ENCODE data around the gene C10orf53. TPM values are rescaled to one million over a fixed set of nuclear protein-coding genes. Genes with fewer than 3 reads are reported as not detected.

C10orf53 gene, protein sequence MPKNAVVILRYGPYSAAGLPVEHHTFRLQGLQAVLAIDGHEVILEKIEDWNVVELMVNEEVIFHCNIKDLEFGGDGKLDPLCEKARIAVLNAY
- total RNA-seq (ENCODE audit: insufficient read depth, low replicate concordance): 1.2 TPM

DNA sequence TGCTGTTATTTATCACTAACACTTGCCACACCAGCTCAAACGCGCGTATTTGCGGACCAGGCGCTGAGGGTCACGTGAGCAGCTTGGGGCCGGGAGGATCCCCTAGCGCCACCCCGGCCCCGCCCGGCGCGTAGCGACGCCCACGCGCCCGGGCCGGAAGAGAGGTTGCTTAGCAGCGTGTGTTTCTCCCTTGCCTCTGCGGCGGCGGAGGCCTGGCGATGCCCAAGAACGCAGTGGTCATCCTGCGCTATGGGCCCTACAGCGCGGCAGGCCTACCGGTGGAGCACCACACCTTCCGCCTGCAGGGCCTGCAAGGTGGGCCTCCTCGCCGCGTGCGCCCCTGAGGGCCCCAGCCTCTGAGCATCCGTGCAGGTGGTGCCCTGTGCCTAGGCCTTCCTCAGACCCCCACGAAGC, at the start of gene C10orf53:
Gene C10orf53 (plus strand): TSS at position 172 of the 414 bp plus-strand sequence. CDS start 47 bp downstream, at position 219.
- DNase-seq (ENCODE audit: low spot score): peak; percentile 83

DNA sequence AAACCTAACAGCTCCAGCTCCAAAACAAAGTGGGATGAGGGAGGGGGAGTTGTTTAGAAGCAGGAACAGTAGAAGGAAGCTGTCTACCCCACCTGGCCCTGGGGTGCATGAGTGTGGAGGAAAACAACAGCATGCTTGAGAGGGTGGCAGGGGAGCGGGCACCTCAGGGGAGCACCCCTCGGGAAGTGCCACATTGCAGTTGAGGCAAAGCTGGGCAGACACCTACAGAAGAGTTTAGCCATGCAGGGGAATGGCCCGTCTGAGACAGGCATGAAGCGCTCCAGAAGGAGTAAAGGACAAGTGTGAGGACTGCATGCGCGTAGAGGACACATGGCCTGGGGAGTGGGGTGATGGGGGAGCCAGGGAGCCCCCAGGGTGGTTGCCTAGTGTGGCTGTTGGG, 47.5 kb upstream of the C10orf53 start:
- DNase-seq (ENCODE audit: low spot score): no peak

DNA sequence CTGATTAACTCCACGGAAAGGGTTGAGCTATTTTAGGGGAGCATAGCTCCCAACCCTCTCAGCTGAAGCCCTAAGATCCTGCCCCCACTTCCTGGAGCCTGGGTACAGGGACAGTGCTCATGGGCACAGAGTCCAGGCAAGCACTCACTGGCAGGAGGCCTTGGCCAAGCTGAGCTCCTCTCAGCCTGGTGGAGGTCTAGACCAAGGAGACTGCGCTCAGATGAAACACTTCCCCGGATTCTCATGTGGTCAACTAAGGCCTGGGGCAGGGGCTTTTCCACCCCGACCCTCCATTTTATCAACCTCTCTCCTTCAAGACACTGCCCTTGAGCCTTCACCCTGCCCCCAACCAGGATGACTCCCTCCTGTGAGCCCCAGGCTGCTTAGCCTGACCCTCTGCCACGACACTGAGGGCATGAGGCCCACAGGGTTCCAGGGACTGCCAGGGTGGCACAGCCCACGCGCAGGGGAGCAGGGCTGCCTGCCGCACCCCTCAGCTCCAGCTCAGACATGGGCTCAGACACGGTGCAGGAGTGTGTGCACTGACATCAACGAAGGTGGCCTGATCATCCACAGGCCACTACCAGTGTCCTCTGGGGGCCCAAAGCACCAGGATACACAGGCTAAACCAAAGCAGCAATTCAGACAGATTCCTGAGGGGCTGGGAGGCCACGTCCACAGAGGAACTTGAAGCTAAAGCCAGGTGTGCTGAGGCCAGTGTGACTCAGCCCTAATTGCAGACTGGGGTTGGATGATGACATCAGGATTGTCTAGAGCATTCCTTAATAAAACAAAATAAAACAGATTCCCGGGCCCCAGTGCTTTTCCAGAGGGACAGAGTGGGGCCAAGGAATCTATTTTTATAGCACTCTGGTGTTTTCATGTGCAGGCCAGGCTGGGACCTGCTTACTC, 46.8 kb upstream of the C10orf53 start:
- no peak for DNase-seq (ENCODE audit: low spot score)

DNA sequence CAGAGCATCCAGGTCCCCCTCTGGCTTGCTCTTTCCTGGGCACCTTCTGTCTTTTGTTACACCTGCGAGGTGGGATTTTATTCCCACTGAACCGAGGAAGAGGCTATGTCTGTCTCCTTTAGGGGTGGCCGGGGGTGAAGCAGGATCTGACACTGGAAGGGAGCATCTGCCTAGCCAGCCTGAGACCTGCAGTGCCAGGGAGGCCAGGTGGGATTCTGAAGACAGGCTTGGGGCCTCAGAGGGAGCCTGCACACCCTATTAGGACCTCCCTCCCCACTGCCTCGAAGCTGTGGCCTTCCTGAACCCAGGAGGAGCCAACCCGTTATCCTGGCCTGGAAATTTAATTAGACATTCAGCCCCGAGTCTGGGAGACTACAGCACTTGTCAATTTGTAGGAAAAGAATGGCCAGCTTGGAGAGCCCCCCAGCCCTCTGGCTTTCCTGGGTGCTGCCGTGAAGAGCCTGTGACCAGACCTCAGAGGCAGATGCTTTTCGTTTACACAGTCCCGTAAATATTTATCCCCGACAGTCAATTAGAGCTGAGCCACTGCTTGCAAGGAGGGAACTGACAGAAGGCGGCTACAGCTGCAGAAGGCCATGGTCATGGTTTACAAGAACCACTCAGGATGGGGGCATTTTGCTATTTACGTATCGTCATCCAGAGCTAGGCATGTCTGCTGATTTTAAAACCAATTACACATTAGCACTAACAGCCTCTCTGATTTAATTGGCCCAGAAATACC, 46.0 kb upstream of the C10orf53 start:
- DNase-seq (ENCODE audit: low spot score): no peak

DNA sequence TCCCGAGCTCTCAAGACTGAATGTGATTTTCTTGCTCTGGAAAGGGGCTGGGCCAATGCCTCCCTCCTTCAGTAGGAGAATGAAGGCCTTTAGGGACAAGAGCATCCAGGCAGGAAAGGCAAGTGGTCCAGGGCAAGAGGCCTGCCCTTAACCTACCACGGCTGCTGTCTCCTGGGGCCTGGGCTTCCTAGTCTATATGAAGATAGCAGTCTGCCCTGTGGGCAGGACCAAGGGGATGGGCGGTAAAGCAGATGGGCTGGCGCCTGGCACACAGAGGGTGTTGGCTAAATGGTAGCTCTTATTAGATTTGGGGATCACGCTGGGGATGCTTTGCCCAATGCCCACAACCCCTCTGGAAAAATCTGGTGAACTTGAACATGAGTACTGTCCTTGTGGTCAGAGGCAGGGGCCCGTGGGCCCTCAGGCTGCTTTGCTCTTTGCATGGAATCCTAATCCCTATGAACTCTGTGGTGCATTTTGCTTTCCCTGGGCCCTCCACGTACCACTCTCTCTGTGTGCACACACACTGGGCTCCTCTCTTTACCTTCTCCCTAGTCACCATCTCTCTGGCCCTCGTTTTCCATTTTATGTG, 45.3 kb upstream of the C10orf53 start:
- no peak for DNase-seq (ENCODE audit: low spot score)

DNA sequence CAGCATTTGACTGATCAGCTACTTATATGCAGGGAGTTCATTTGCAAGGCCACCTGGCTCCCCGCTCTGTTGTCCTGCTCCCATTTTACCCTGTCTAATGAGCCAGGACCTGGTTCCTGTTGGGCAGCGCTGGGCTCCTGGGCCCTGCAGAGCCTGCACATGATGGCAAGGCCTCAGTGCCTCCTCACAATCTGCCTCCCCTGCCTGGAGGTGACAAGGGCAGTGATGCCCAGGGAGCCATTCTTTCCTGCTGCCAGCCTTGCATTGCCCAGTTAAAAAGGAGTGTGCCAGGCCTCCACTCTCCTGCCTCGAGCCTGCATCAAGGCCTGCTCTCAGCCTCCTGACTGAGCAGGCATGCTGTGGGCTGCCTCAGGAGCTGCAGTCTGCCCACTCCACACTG, 37.1 kb upstream of the C10orf53 start:
- no peak for DNase-seq (ENCODE audit: low spot score)

DNA sequence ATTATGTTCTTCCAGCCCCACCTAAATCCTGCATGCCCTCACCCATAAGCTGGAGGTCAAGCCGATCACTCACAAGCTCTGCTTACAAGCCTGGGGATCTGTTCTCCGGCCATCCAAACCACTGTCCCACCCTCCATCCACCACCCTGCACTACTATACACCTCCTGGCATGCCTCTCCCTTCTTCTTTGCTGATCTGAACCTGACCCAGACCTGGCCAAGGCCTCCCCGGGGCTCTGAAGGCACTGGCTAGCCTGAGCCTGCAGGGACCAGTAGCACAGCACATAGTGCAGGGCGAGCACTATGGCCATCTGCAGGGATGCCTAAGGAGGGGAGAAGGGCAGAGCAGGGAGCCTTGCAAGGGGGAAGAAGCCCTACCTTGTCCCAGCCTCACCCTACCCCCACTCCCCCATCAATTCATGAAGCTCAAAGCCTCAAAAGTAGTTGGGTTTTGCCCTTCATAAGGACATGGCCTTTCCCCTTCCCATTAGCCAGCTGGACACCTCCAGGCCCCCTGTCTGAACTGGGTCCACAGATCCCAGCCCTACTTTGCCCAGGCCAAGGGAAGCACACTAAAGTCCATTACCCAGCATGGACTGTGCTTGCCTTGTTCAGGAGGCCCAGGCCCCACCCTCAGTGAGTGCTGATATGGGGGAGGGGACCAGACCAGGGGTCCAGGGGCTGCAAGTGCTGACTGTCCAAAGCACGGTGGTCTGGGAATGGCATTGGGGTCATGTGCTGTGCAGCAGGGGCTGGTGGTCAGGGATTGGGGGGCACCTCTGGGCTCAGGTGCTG, 36.0 kb upstream of the C10orf53 start:
- no peak for DNase-seq (ENCODE audit: low spot score)

DNA sequence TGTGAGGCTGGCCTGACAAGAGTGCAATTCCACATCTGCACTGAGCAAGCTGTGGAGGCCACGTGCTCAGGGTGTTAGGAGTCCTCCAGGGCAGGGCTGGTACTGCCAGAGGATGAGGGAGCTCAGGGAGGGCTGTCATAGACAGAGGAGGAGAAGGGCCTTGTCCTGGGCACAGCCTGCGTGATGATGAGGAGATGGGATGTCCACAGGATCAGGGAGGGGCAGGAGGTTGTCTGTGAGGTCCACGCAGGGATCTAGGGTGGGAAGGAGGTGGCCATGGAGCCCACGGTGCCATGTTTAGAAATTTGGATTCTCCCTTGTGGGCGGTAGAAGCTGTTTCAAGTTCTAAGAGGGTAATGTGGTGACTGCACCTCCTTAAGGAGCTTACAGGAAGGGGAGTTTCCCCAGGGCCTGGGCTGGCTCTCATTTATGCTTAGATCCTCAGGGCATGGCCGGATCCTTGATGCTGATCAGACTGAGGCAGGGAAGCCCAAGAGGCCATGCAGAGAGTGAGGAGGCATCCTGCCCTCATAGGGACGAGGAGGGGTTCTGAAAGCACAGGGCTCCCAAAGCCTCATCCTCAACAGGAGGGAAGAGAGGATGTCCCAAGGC, 35.3 kb upstream of the C10orf53 start:
- DNase-seq (ENCODE audit: low spot score): no peak

DNA sequence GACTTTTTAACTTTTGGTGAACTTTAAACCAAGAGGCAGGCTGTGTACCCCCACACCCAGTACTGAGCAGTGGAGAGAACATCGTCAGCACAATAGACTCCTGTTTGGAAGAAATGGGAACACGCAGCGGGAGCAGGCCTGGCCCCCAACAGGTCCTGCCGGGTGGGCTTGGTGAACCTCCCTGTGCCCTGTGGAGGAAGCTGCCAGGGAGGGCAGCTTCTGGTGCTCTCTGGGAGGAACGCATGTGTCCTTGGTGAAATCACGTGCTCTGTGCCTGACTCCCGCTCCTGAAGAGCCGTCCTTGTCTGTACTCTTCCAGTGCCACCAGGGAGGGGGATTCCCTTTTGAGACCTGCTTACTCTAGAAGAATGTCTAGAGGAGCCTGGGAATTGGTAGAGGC, 34.0 kb upstream of the C10orf53 start:
- no peak for DNase-seq (ENCODE audit: low spot score)

DNA sequence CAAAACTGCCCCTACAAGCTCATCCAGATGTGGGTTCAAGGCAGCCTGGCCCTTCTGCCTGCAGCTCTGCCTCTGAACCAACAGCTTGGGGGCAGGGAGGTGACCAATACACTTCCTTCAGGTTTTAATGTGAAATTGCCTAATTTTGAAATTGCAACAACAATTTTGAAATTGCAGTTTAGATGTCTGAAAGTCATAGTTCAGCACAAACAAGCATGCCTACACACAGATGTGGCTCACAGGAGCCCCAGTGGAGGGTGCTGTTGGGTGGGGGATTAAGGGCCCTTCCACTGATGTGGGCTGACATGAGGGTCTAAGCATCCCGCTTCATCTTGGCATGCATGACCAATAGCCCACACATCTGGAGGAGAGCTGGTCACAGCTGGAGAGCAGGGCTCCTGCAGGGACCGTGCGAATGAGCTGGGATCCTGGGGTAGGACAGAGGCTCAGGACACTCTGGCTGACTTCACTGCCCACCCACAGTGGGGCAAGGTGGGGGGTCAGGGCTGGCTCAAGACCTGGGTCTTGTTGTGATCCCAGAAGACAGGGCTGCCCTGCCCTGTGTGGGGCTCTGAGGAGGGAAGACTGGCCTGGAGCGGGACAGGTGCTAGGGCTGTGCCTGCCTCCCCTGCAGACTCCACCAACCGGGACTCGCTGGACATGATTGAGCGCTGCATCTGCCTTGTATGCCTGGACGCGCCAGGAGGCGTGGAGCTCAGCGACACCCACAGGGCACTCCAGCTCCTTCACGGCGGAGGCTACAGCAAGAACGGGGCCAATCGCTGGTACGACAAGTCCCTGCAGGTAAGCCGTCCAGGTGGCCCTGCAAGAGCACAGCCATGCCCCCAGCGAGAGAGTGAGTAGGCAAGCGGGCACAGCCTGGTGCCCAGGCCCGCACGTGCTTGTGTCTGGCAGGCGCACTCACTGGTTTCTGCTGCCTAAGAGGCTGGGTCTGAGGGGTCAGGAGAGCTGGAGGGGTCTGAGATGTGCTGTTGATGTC, 33.3 kb upstream of the C10orf53 start:
- DNase-seq (ENCODE audit: low spot score): no peak

DNA sequence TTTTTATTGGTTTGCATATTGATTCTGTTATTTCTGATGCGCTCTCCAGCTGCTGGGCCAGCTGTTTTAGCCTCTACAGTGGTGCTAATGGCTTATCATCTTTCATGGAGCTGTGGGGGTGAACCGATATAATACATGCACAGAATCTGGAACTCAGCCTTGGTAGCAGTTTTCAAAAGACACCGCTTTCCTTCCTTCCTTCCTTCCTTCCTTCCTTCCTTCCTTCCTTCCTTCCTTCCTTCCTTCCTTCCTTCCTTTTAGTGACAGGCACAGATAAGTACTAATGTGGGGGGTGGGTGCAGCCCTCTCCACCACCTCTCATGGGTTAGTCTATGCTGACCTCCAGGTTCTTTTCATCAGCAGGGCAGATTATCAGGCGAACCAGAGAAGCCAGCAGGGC, 31.9 kb upstream of the C10orf53 start:
- DNase-seq (ENCODE audit: low spot score): no peak

DNA sequence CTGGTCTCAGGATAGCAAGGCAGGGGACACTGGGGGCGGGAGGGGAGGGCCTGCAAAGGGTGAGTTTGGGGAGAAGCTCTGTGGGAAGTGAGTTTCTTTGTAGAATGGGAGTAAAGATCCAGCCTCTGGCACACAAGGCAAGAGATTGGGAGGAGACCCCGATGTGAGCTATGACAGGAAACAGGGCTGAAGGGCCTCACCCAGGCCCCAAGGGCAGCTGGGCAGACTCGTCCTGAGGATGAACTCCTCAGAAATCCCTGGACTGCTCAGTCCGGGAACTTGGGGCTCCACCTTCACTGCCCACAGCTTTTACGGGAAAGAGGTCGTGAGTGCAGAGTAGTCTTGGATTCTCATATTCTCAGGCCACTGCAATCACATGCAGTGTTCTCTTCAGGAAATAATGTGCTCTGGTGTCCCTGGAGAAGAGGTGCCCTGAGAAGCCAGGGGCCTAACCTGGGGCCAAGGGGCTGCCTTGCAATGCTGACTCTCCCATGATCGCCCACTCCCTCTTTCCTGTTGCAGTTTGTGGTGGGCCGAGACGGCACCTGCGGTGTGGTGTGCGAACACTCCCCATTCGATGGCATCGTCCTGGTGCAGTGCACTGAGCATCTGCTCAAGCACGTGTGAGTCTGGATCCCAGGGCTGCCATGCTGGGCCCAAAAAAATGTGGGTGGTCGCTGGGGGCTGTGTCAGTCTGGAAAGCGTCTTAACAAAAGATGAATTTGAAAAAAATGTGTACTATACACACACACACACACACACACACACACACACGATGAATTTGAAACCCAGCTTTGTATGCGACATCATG, 31.3 kb upstream of the C10orf53 start:
- peak; percentile 44 for DNase-seq (ENCODE audit: low spot score)

DNA sequence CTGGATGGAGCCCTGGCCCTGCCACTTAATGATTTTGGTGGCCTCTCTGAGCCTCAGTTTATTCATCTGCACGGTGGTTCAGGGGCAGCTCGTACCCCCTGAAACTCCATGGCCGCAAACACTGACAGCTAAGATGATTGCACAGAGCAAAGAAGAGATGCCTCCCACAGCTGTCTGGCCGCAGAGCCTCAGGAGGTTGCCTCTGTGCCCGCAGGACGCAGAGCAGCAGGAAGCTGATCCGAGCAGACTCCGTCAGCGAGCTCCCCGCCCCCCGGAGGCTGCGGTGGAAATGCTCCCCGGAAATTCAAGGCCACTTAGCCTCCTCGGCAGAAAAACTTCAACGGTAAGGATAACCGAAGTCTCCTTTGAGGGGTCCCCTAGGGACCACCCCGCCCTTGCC, 30.2 kb upstream of the C10orf53 start:
- no peak for DNase-seq (ENCODE audit: low spot score)

DNA sequence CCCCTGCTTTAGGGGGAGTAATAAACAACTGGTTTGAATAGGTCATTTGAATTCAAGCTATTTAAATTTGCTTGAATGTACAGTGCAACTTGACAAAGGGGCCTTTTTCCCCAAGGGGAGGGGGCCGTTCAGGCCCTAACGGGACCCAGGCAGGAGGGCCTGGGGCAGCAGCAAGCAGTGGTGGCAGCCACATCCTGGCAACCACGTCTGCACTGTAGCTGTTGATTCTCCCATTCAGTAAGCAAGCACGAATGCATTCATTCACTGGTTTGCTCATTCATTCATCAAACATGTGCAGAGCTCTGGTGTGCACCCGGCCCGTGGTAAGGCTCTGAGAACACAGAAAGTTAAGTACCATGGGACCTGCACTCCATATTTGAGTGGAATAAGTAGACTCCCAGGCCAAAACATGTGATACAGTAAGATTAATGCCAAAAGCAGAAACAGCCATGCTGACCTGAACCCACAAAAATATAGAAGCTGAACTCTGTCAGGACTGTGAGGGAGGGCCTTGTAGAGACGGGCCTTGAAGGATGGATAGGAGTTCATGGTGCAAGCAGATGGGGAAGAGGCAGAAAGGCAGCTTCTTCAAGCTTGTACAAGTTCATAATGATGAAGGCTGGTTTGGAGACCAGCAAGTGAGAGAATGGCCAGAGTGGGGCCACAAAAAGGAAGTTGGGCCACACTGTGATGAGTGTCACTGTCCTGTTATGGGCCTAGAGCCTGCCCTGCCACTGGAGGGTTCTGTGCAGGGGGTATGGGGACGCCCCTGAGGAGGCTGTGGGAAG, 29.3 kb upstream of the C10orf53 start:
- no peak for DNase-seq (ENCODE audit: low spot score)

DNA sequence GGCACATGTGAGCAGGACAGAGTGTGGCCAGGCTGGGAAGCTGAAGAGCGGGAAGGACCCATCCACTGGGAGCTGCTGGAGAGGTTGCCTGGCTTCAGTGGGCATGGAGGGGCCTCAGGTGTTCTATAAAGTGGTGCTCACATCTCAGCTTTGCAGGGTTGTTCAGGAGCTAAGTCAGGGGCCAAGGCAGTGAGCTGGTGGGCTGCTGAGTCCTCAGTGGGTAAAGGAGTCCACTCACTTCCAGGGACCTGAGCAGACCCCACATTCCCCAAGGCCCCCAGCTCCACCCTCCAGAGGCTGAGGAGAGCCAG, 28.8 kb upstream of the C10orf53 start:
- no peak for DNase-seq (ENCODE audit: low spot score)

DNA sequence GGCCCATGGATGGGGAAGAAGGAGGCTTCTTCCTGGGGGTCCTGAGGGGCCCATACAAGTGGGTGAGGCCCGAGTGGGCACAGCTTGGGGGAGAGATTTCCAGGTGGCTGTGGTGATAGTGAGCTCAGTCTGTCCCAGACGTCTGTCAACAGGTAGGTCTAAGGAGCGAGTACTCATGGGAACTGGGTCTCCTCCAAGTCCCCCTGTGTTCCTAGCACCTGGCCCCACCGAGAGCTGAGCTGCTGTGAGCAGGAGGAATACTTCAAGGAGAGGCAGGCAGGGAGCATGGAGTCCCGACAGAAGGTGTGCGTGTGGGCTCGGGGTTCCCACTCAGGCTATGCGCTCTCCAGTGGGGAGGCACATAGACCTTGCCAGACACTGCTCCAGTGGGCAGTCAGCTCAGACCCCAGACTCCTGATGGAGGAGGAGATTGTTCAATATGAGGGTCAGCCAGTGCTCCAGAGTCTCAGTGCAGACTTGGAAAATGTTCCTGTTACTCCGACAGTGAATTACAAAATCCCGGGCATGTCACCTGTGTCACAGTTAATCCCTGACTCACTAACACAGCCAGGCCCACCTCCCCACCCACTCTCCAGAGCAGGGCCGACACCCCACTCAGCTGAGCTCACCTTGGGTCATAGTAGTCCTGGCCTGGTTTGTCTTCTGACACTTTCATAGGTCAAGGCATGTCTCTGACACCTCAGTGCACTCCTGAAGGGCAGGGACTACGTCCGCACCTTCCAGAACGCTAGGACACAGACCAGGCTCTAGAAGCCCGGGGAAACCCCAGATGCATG, 28.2 kb upstream of the C10orf53 start:
- no peak for DNase-seq (ENCODE audit: low spot score)

DNA sequence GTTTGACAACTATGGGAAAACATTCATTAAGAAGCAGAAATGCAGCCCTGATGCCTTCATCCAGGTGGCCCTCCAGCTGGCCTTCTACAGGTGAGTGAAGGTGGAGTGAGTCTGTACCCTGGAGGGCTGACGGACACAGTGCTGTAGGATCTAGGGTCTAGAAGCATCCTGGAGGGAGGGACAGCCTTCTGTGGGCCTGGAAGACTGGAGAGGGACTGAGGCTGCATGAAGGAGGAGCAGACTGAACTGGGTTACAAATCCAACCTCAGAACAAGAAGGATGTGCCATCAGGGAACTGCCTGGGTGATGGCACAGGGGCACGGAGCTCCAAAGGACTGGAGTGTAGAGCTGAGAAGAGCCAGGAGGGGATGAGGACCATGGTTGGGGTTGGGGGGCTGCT, 27.5 kb upstream of the C10orf53 start:
- no peak for DNase-seq (ENCODE audit: low spot score)
